ENCODE results near the gene CRTC3.
A peak's percentile ranks its signal among the peaks of the same experiment; 100 is the strongest.

The CRTC3 gene

GRCh38 chr15:90580946-90581345 is 51.2 kb downstream of the CRTC3 start:
- no peak overlapping the region for H3K27ac ChIP-seq
- no peaks in the 10 kb centered on the region for H3K79me2 ChIP-seq
- no peak overlapping the region for H3K4me3 ChIP-seq (ENCODE audit: low read depth, low read length)
- no peak overlapping the region for H2AFZ ChIP-seq
- no peak overlapping the region for H3K9ac ChIP-seq
- H3K4me1 ChIP-seq: no peaks in the 10 kb centered on the region
- no peaks in the 10 kb centered on the region for H3K9me3 ChIP-seq (ENCODE audit: control insufficient read depth, low read length)
- no peak overlapping the region for H3K4me2 ChIP-seq (ENCODE audit: low read length)
- H3K36me3 ChIP-seq (ENCODE audit: control insufficient read depth, insufficient read depth, low read length): no peaks in the 10 kb centered on the region
- no peak for TF ChIP-seq CTCF (IDR thresholded peaks at IDR 0.05)
- H3K27me3 ChIP-seq (ENCODE audit: control insufficient read depth, insufficient read depth, low read length): no peaks in the 10 kb centered on the region

GRCh38 chr15:90581771-90582352 is 52.1 kb downstream of the CRTC3 start:
- Histone ChIP-seq H3K36me3 (ENCODE audit: control insufficient read depth, insufficient read depth, low read length) (no peaks in the 10 kb centered on the region), H3K4me2 (ENCODE audit: low read length) (no peak overlapping the region), H2AFZ (no peak overlapping the region), H3K4me1 (no peaks in the 10 kb centered on the region), H3K27me3 (ENCODE audit: control insufficient read depth, insufficient read depth, low read length) (no peaks in the 10 kb centered on the region), H3K79me2 (peaks cover 3% of the 10 kb centered on the region), H3K9ac (no peak overlapping the region), H3K27ac (peak overlapping the region; percentile 11), H3K4me3 (ENCODE audit: low read depth, low read length) (no peak overlapping the region), H3K9me3 (ENCODE audit: control insufficient read depth, low read length) (no peaks in the 10 kb centered on the region)
- TF ChIP-seq CTCF (IDR thresholded peaks at IDR 0.05): no peak

GRCh38 chr15:90582553-90582952 is 52.8 kb downstream of the CRTC3 start:
- Histone ChIP-seq H2AFZ (no peak overlapping the region), H3K79me2 (peaks cover 7% of the 10 kb centered on the region), H3K9ac (no peak overlapping the region), H3K4me2 (ENCODE audit: low read length) (no peak overlapping the region), H3K4me1 (no peaks in the 10 kb centered on the region), H3K27me3 (ENCODE audit: control insufficient read depth, insufficient read depth, low read length) (no peaks in the 10 kb centered on the region), H3K27ac (no peak overlapping the region), H3K9me3 (ENCODE audit: control insufficient read depth, low read length) (no peaks in the 10 kb centered on the region), H3K36me3 (ENCODE audit: control insufficient read depth, insufficient read depth, low read length) (no peaks in the 10 kb centered on the region), H3K4me3 (ENCODE audit: low read depth, low read length) (no peak overlapping the region)
- TF ChIP-seq CTCF (IDR thresholded peaks at IDR 0.05): no peak

GRCh38 chr15:90583471-90584252 is 53.9 kb downstream of the CRTC3 start:
- Histone ChIP-seq H2AFZ (no peak overlapping the region), H3K79me2 (peaks cover 7% of the 10 kb centered on the region), H3K4me2 (ENCODE audit: low read length) (no peak overlapping the region), H3K27me3 (ENCODE audit: control insufficient read depth, insufficient read depth, low read length) (no peaks in the 10 kb centered on the region), H3K36me3 (ENCODE audit: control insufficient read depth, insufficient read depth, low read length) (no peaks in the 10 kb centered on the region), H3K9me3 (ENCODE audit: control insufficient read depth, low read length) (no peaks in the 10 kb centered on the region), H3K27ac (no peak overlapping the region), H3K9ac (no peak overlapping the region), H3K4me1 (no peaks in the 10 kb centered on the region), H3K4me3 (ENCODE audit: low read depth, low read length) (no peak overlapping the region)
- no peak for TF ChIP-seq CTCF (IDR thresholded peaks at IDR 0.05)

- Histone ChIP-seq H2AFZ (no peak overlapping the region), H3K36me3 (ENCODE audit: control insufficient read depth, insufficient read depth, low read length) (no peaks in the 10 kb centered on the region), H3K79me2 (peaks cover 7% of the 10 kb centered on the region), H3K27ac (no peak overlapping the region), H3K4me1 (no peaks in the 10 kb centered on the region), H3K27me3 (ENCODE audit: control insufficient read depth, insufficient read depth, low read length) (no peaks in the 10 kb centered on the region), H3K9me3 (ENCODE audit: control insufficient read depth, low read length) (no peaks in the 10 kb centered on the region), H3K4me3 (ENCODE audit: low read depth, low read length) (no peak overlapping the region), H3K9ac (no peak overlapping the region), H3K4me2 (ENCODE audit: low read length) (no peak overlapping the region)
- TF ChIP-seq CTCF (IDR thresholded peaks at IDR 0.05): no peak
Measured at GRCh38 chr15:90584841-90585240, 55.1 kb downstream of the CRTC3 start.

Data from parathyroid adenoma (tissue), 2 donors.